OCI-LY1 (cell line): ENCODE results near the gene CMTM8.

Source experiments
- CTCF ChIP-seq: fragments of 200-600 bp; sonication (generic), shearing (Covaris generic); IDR thresholded peaks from 2 replicates; pipeline ENCODE4 v1.5.1; 2017; ENCODE audit warnings: mild to moderate bottlenecking, antibody characterized with exemption, low read length, moderate library complexity, mixed read lengths
- EZH2 ChIP-seq: fragments of 200-600 bp; sonication (generic), shearing (Covaris generic); IDR thresholded peaks from 2 replicates; pipeline ENCODE4 v1.8.0; 2017; ENCODE audit warnings: borderline replicate concordance, mixed run types, mild to moderate bottlenecking, antibody characterized with exemption, low read length, moderate library complexity, mixed read lengths

DNA sequence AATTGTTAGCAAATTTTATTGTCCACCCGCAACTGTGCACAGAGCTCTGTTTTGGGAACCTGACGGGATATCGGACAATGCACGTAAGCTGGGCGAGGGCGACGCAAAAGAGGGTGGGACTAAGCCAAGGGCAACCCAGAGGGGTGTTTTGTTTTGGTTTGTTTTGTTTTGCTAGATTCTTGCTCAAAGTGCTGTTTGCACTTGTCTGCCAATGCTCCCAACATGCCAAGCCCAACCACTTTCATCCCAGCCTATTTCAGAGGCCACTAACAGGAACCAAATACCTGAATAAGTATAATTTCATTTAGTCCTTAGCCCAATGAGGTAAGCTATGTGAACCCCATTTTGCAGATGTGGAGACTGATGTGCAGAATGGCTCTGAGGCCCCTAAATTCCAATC is 143.4 kb downstream of the CMTM8 start:
- TF ChIP-seq CTCF (no peak), EZH2 (no peak)
